Measurements from ENCODE around the gene HAND1. TPM values are rescaled to one million over a fixed set of nuclear protein-coding genes. Genes with fewer than 3 reads are reported as not detected.

The HAND1 gene
- polyA plus RNA-seq, 1 experiment = not detected

GRCh38 chr5:154479944-154480750 lies 2.1 kb upstream of the HAND1 start:
- DNase-seq (ENCODE audit: low read depth) = no peak
- TF ChIP-seq CTCF (IDR thresholded peaks at IDR 0.05; ENCODE audit: insufficient read depth, low read depth, low read length) = no peak
- H3K27me3 ChIP-seq (ENCODE audit: control insufficient read depth, insufficient read depth, low read length) = peaks cover 92% of the 10 kb centered on the region
- CTCF ChIA-PET = interaction anchor here (0.7 kb wide), 1 partner anchor 39 kb away, joined by 3 read pairs; no protein-coding TSS in a partner anchor
- no peaks in the 10 kb centered on the region for H3K36me3 ChIP-seq (ENCODE audit: control insufficient read depth, insufficient read depth, low read length)
- POLR2A ChIA-PET = no interaction called here
- H3K4me3 ChIP-seq (ENCODE audit: low read depth, low read length) = no peak overlapping the region

- DNase-seq (ENCODE audit: low read depth) = no peak
- POLR2A ChIA-PET = no interaction called here
- CTCF ChIA-PET = interaction anchor here (0.7 to 1.9 kb wide), 3 partner anchors 11 to 40 kb away, joined by 3 to 8 read pairs (median 4); no protein-coding TSS in a partner anchor
- TF ChIP-seq CTCF (IDR thresholded peaks at IDR 0.05; ENCODE audit: insufficient read depth, low read depth, low read length) = no peak
- Histone ChIP-seq H3K4me3 (ENCODE audit: low read depth, low read length) (no peak overlapping the region), H3K27me3 (ENCODE audit: control insufficient read depth, insufficient read depth, low read length) (peaks cover 91% of the 10 kb centered on the region), H3K36me3 (ENCODE audit: control insufficient read depth, insufficient read depth, low read length) (no peaks in the 10 kb centered on the region)
Observed at GRCh38 chr5:154479160-154479943, 1.3 kb upstream of the HAND1 start.

- no peak for DNase-seq (ENCODE audit: low read depth)
- ChIA-PET POLR2A (no interaction called here), CTCF (interaction anchor here (1.7 to 1.9 kb wide), 2 partner anchors 10 to 14 kb away, joined by 4 to 8 read pairs; no protein-coding TSS in a partner anchor)
- Histone ChIP-seq H3K4me3 (ENCODE audit: low read depth, low read length) (no peak overlapping the region), H3K27me3 (ENCODE audit: control insufficient read depth, insufficient read depth, low read length) (peaks cover 90% of the 10 kb centered on the region), H3K36me3 (ENCODE audit: control insufficient read depth, insufficient read depth, low read length) (no peaks in the 10 kb centered on the region)
- no peak for TF ChIP-seq CTCF (IDR thresholded peaks at IDR 0.05; ENCODE audit: insufficient read depth, low read depth, low read length)
Observed at GRCh38 chr5:154478752-154479159, 729 bp upstream of the HAND1 start.

GRCh38 chr5:154477382-154478223 lies 424 bp downstream of the HAND1 start:
- POLR2A ChIA-PET = no interaction called here
- no peaks in the 10 kb centered on the region for H3K36me3 ChIP-seq (ENCODE audit: control insufficient read depth, insufficient read depth, low read length)
- CTCF ChIA-PET = interaction anchor here (1.9 kb wide), 1 partner anchor 9 kb away, joined by 8 read pairs; no protein-coding TSS in a partner anchor
- H3K4me3 ChIP-seq (ENCODE audit: low read depth, low read length) = no peak overlapping the region
- H3K27me3 ChIP-seq (ENCODE audit: control insufficient read depth, insufficient read depth, low read length) = peaks cover 89% of the 10 kb centered on the region
- DNase-seq (ENCODE audit: low read depth) = no peak
- no peak for TF ChIP-seq CTCF (IDR thresholded peaks at IDR 0.05; ENCODE audit: insufficient read depth, low read depth, low read length)
